GM12865 (cell line): ENCODE results near the gene FAM50A.

Source experiments
- DNase-seq: peaks from one replicate; pipeline ENCODE4 v3.0.0; 2010; ENCODE audit warnings: low read depth
- H3K4me3 ChIP-seq: 2 replicates; pipeline ENCODE4 v1.5.1; 2011; ENCODE audit warnings: mild to moderate bottlenecking, low read depth, low read length, control low read depth
- TF ChIP-seq, protein P1 (sequence below): IDR thresholded peaks from 2 replicates; pipeline ENCODE4 v1.5.1; 2011; ENCODE audit warnings: low read length, control low read depth, low read depth, inconsistent platforms; ENCODE audit not compliant: insufficient read depth; ENCODE audit errors: missing control alignments

Gene FAM50A

DNA sequence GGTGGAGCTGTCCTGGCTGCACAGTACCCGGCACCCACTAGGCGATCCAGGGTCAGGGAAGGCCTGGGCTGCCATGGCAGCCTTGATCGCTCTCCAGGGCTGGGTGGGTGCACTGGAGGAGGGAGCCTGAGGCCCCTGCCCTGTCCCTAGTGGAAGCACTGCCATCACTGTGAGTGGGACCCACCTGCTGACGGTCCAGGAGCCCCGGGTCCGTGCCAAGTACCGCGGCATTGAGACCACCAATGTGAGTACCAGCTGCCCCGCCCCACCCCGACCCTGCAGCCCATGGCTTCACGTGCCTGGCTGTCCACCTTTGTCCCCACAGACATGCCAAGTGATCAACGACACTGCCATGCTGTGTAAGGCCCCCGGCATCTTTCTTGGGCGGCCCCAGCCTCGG lies 23.0 kb downstream of the FAM50A start:
- TF ChIP-seq, protein P1, sequence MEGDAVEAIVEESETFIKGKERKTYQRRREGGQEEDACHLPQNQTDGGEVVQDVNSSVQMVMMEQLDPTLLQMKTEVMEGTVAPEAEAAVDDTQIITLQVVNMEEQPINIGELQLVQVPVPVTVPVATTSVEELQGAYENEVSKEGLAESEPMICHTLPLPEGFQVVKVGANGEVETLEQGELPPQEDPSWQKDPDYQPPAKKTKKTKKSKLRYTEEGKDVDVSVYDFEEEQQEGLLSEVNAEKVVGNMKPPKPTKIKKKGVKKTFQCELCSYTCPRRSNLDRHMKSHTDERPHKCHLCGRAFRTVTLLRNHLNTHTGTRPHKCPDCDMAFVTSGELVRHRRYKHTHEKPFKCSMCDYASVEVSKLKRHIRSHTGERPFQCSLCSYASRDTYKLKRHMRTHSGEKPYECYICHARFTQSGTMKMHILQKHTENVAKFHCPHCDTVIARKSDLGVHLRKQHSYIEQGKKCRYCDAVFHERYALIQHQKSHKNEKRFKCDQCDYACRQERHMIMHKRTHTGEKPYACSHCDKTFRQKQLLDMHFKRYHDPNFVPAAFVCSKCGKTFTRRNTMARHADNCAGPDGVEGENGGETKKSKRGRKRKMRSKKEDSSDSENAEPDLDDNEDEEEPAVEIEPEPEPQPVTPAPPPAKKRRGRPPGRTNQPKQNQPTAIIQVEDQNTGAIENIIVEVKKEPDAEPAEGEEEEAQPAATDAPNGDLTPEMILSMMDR: no peak
- H3K4me3 ChIP-seq: no peak overlapping the region
- DNase-seq: no peak

DNA sequence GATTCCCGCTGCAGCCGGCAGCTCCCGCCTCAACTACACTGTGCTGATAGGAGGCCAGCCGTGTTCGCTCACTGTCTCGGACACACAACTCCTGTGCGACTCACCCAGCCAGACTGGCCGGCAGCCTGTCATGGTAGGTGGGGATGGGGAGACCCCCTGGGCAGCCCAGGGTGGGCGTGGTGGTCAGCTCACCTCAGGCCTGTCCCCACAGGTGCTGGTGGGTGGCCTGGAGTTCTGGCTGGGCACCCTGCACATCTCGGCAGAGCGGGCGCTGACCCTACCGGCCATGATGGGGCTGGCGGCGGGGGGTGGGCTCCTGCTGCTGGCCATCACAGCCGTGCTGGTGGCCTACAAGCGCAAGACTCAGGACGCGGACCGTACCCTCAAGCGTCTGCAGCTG lies 23.6 kb downstream of the FAM50A start:
- TF ChIP-seq, protein P1: no peak
- H3K4me3 ChIP-seq: no peak overlapping the region
- DNase-seq: no peak

DNA sequence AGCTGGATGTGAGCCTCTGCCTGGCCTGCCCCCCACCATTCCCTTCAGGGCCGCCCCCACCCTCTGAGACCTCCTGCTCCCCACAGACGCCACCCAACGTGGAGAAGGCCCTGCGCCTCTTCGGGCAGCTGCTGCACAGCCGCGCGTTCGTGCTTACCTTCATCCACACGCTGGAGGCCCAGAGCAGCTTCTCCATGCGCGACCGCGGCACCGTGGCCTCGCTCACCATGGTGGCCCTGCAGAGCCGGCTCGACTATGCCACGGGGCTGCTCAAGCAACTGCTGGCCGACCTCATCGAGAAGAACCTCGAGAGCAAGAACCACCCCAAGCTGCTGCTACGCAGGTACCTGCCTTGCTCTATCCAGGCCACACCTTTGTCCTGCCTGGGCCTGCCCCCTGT lies 24.3 kb downstream of the FAM50A start:
- TF ChIP-seq, protein P1: no peak
- H3K4me3 ChIP-seq: no peak overlapping the region
- no peak for DNase-seq

DNA sequence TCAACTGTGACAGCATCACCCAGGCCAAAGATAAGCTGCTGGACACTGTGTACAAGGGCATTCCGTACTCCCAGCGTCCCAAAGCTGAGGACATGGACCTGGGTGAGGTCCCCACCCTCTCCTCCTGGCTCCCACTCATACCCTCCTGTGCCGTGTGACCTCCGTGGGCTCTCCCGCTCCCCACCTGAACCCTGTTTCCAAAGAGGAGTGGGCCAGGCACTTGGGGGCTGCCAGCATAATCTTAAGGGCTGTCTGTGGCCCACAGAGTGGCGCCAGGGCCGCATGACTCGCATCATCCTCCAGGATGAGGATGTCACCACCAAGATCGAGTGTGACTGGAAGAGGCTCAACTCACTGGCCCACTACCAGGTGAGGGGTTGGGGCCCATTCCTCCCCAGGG lies 25.2 kb downstream of the FAM50A start:
- H3K4me3 ChIP-seq: no peak overlapping the region
- DNase-seq: no peak
- TF ChIP-seq, protein P1: no peak

DNA sequence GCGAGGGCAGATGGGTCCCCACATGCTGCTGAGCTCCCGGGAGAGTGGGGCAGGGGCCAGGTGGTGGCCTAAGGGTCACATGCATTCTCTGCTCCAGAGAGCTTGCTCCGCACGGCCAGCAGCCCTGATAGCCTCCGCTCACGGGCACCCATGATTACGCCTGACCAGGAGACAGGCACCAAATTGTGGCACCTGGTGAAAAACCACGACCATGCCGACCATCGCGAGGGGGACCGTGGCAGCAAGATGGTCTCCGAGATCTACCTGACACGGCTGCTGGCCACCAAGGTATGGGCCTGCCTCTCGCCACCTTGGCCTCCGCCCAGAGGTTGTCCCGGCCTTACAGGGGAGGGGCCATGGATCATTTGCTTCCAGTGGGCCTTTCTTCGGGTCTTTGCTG lies 25.9 kb downstream of the FAM50A start:
- TF ChIP-seq, protein P1: no peak
- H3K4me3 ChIP-seq: no peak overlapping the region
- no peak for DNase-seq

DNA sequence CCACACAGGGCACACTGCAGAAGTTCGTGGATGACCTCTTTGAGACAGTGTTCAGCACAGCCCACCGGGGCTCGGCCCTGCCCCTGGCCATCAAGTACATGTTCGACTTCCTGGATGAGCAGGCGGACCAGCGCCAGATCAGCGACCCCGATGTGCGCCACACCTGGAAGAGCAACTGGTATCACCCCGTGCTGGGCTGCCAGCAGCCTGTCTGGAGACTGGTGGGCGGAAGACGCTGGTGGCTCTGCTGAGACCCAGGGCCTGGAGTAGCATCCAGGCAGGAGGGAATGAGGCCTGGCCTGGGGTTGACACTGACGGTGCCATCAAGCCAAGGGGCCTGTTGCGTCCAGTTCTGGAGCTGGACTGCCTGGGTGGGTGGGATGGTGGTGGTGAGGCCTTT lies 26.5 kb downstream of the FAM50A start:
- DNase-seq: no peak
- H3K4me3 ChIP-seq: no peak overlapping the region
- TF ChIP-seq, protein P1: no peak

DNA sequence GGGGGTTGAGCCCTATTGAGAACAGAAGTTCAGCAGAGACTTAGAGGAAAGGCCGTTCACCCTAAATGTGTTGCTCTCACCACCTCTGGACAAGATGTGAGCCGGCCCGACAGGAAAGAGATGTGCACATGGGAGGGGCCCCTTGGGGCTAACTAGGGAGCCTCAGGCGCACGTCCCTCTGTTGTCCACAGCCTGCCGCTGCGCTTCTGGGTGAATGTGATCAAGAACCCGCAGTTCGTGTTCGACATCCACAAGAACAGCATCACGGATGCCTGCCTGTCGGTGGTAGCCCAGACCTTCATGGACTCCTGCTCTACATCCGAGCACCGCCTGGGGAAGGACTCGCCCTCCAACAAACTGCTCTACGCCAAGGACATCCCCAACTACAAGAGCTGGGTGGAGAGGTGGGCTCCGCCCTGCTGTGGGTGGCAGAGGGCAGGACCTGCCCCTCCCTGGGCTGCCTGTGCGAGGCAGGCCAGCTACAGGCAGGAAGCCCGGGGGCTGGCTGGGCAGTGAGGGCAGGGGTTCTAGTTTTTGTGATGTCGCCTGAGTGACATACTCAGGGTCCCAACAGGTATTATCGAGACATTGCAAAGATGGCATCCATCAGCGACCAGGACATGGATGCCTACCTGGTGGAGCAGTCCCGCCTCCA lies 27.1 kb downstream of the FAM50A start:
- TF ChIP-seq, protein P1: no peak
- DNase-seq: no peak
- no peak overlapping the region for H3K4me3 ChIP-seq
